ENCODE data around the gene RASD2. TPM values are rescaled to one million over a fixed set of nuclear protein-coding genes. Genes with fewer than 3 reads are reported as not detected.

Gene RASD2
- total and polyA plus RNA-seq, 10 of the 15 experiments (the other 5 are each of a cell fraction or from before 2014, with no cell fraction given): 0.03 TPM; not detected in 9

- ChIA-PET SMC1A (ENCODE audit: uncharacterized antibody, unreplicated experiment) (no interaction called here), CTCF (no interaction called here), RAD21 (ENCODE audit: unreplicated experiment) (no interaction called here), POLR2A (interaction anchor here (0.8 kb wide), 1 partner anchor 236 kb away, joined by 3 read pairs; no protein-coding TSS in a partner anchor)
- WGBS (ENCODE audit: insufficient coverage, insufficient replicate concordance, low lambda C conversion rate, missing lambda C conversion rate): 4% methylated on average over 5 of the region's 5 CpGs
- intact Hi-C loops (cut with micrococcal nuclease; ENCODE audit: unreplicated experiment): no loop called here
- Histone ChIP-seq H2AFZ (ENCODE audit: control insufficient read depth, low read depth, low read length) (no peak overlapping the region), H3K9me3 (replicated peaks; ENCODE audit: control insufficient read depth, insufficient read depth, low read length) (no peaks in the 10 kb centered on the region), H3K79me2 (ENCODE audit: control insufficient read depth, insufficient read depth, low read length) (no peaks in the 10 kb centered on the region), H3K4me1 (ENCODE audit: control insufficient read depth, insufficient read depth, low read length) (no peaks in the 10 kb centered on the region), H4K20me1 (ENCODE audit: control insufficient read depth, insufficient read depth) (no peaks in the 10 kb centered on the region), H3K27ac (ENCODE audit: control insufficient read depth, insufficient read depth) (no peak overlapping the region), H3K9ac (ENCODE audit: control insufficient read depth, insufficient read depth, low read length) (no peak overlapping the region), H3K4me2 (ENCODE audit: control insufficient read depth, insufficient read depth) (no peak overlapping the region), H3K4me3 (no peak overlapping the region), H3K36me3 (ENCODE audit: control insufficient read depth in 2 of 2, insufficient read depth in 2 of 2, low read length in 1 of 2) (no peaks in the 10 kb centered on the region), H3K27me3 (replicated peaks in 1 of 2; ENCODE audit: control insufficient read depth in 2 of 2, insufficient read depth in 2 of 2, low read length in 1 of 2) (peaks cover 5 to 6% of the 10 kb centered on the region in 2 experiments; a peak in 2 of 4 replicates)
- no peak for ATAC-seq
- TF ChIP-seq CREM (IDR thresholded peaks at IDR 0.05; ENCODE audit: low read depth): no peak
- TF ChIP-seq, protein P1, sequence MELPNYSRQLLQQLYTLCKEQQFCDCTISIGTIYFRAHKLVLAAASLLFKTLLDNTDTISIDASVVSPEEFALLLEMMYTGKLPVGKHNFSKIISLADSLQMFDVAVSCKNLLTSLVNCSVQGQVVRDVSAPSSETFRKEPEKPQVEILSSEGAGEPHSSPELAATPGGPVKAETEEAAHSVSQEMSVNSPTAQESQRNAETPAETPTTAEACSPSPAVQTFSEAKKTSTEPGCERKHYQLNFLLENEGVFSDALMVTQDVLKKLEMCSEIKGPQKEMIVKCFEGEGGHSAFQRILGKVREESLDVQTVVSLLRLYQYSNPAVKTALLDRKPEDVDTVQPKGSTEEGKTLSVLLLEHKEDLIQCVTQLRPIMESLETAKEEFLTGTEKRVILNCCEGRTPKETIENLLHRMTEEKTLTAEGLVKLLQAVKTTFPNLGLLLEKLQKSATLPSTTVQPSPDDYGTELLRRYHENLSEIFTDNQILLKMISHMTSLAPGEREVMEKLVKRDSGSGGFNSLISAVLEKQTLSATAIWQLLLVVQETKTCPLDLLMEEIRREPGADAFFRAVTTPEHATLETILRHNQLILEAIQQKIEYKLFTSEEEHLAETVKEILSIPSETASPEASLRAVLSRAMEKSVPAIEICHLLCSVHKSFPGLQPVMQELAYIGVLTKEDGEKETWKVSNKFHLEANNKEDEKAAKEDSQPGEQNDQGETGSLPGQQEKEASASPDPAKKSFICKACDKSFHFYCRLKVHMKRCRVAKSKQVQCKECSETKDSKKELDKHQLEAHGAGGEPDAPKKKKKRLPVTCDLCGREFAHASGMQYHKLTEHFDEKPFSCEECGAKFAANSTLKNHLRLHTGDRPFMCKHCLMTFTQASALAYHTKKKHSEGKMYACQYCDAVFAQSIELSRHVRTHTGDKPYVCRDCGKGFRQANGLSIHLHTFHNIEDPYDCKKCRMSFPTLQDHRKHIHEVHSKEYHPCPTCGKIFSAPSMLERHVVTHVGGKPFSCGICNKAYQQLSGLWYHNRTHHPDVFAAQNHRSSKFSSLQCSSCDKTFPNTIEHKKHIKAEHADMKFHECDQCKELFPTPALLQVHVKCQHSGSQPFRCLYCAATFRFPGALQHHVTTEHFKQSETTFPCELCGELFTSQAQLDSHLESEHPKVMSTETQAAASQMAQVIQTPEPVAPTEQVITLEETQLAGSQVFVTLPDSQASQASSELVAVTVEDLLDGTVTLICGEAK (IDR thresholded peaks at IDR 0.05; ENCODE audit: borderline replicate concordance): no peak
- no peak for TF ChIP-seq DPF2 (IDR thresholded peaks at IDR 0.05)
- no peak for TF ChIP-seq SMAD1 (IDR thresholded peaks at IDR 0.05; ENCODE audit: low read depth, partially characterized antibody)
- TF ChIP-seq SKIL (IDR thresholded peaks at IDR 0.05; ENCODE audit: low read depth, poor library complexity, severe bottlenecking): no peak
- TF ChIP-seq ESRRA (IDR thresholded peaks at IDR 0.05; ENCODE audit: low read length): no peak
- no peak for TF ChIP-seq GATAD2B (conservative IDR thresholded peaks at IDR 0.05; ENCODE audit: low read depth)
- TF ChIP-seq, protein P2, sequence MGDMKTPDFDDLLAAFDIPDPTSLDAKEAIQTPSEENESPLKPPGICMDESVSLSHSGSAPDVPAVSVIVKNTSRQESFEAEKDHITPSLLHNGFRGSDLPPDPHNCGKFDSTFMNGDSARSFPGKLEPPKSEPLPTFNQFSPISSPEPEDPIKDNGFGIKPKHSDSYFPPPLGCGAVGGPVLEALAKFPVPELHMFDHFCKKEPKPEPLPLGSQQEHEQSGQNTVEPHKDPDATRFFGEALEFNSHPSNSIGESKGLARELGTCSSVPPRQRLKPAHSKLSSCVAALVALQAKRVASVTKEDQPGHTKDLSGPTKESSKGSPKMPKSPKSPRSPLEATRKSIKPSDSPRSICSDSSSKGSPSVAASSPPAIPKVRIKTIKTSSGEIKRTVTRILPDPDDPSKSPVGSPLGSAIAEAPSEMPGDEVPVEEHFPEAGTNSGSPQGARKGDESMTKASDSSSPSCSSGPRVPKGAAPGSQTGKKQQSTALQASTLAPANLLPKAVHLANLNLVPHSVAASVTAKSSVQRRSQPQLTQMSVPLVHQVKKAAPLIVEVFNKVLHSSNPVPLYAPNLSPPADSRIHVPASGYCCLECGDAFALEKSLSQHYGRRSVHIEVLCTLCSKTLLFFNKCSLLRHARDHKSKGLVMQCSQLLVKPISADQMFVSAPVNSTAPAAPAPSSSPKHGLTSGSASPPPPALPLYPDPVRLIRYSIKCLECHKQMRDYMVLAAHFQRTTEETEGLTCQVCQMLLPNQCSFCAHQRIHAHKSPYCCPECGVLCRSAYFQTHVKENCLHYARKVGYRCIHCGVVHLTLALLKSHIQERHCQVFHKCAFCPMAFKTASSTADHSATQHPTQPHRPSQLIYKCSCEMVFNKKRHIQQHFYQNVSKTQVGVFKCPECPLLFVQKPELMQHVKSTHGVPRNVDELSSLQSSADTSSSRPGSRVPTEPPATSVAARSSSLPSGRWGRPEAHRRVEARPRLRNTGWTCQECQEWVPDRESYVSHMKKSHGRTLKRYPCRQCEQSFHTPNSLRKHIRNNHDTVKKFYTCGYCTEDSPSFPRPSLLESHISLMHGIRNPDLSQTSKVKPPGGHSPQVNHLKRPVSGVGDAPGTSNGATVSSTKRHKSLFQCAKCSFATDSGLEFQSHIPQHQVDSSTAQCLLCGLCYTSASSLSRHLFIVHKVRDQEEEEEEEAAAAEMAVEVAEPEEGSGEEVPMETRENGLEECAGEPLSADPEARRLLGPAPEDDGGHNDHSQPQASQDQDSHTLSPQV (IDR thresholded peaks at IDR 0.05): no peak
- no peak for TF ChIP-seq SRF (IDR thresholded peaks at IDR 0.05; ENCODE audit: low read depth in 2 of 2, low read length in 2 of 2)
- no peak for TF ChIP-seq NFIC (IDR thresholded peaks at IDR 0.05; ENCODE audit: low read depth, low read length)
- TF ChIP-seq BHLHE40 (IDR thresholded peaks at IDR 0.05; ENCODE audit: borderline replicate concordance in 1 of 2, low read depth in 2 of 2, low read length in 1 of 2): no peak
- no TSS peak for BruUV-seq (replicated peaks)
- no peak for DNase-seq (ENCODE audit: low read depth, low spot score)
- in situ Hi-C loops (cut with MboI): no loop called here
- FAIRE-seq: no peak
Observed at GRCh38 chr22:35587896-35588295, 47.3 kb downstream of the RASD2 start.

Data from GM12878 (cell line).